ENCODE data around the gene FUT6.
"Not testable (repeated sequence)": the region's sequence is repeated elsewhere in the genome, so short reads cannot be mapped to it uniquely, and the experiment has no call there.

Gene FUT6

GRCh38 chr19:5850743-5851293 is 11.3 kb upstream of the FUT6 start:
- H3K4me3 ChIP-seq (ENCODE audit: low read depth, low read length) = no peak overlapping the region
- TF ChIP-seq, protein P1, sequence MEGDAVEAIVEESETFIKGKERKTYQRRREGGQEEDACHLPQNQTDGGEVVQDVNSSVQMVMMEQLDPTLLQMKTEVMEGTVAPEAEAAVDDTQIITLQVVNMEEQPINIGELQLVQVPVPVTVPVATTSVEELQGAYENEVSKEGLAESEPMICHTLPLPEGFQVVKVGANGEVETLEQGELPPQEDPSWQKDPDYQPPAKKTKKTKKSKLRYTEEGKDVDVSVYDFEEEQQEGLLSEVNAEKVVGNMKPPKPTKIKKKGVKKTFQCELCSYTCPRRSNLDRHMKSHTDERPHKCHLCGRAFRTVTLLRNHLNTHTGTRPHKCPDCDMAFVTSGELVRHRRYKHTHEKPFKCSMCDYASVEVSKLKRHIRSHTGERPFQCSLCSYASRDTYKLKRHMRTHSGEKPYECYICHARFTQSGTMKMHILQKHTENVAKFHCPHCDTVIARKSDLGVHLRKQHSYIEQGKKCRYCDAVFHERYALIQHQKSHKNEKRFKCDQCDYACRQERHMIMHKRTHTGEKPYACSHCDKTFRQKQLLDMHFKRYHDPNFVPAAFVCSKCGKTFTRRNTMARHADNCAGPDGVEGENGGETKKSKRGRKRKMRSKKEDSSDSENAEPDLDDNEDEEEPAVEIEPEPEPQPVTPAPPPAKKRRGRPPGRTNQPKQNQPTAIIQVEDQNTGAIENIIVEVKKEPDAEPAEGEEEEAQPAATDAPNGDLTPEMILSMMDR (IDR thresholded peaks at IDR 0.05; ENCODE audit: low read depth, low read length) = no peak

DNA sequence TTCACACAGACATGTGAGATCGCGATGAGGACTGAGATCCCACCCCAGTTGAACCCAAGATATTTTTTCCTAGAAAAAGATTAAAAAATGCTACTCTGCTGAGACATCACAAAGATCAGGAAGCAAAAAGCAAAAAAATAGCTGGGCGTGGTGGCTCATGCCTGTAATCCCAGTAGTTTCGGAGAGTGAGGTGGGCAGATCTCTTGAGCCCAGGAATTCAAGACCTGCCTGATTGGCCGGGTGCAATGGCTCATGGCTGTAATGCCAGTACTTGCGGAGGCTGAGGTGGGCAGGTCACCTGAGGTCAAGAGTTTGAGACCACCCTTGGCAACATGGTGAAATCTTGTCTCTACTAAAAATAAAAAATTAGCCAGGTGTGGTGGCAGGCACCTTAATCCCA is 10.7 kb upstream of the FUT6 start:
- H3K4me3 ChIP-seq (ENCODE audit: low read depth, low read length) = no peak overlapping the region
- TF ChIP-seq, protein P1 (IDR thresholded peaks at IDR 0.05; ENCODE audit: low read depth, low read length) = no peak

DNA sequence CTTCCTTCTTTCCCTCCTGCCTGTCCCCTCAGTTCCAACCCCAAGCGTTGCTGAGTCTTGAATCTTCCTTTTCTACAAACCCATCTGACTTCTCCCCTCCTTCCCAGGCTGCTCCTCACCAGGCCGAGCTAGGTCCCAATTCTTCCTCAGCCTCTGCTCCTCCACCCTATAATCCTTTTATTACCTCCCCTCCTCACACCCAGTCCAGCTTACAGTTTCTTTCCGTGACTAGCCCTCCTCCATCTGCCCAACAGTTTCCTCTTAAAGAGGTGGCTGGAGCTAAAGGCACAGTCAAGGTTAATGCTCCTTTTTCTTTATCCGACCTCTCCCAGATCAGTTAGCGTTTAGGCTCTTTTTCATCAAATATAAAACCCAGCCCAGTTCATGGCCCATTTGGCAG is 9.1 kb upstream of the FUT6 start:
- H3K4me3 ChIP-seq (ENCODE audit: low read depth, low read length) = not testable (repeated sequence)

- not testable (repeated sequence) for H3K4me3 ChIP-seq (ENCODE audit: low read depth, low read length)
These were observed 8.3 kb upstream of the FUT6 start for GRCh38 chr19:5847846-5848245.

DNA sequence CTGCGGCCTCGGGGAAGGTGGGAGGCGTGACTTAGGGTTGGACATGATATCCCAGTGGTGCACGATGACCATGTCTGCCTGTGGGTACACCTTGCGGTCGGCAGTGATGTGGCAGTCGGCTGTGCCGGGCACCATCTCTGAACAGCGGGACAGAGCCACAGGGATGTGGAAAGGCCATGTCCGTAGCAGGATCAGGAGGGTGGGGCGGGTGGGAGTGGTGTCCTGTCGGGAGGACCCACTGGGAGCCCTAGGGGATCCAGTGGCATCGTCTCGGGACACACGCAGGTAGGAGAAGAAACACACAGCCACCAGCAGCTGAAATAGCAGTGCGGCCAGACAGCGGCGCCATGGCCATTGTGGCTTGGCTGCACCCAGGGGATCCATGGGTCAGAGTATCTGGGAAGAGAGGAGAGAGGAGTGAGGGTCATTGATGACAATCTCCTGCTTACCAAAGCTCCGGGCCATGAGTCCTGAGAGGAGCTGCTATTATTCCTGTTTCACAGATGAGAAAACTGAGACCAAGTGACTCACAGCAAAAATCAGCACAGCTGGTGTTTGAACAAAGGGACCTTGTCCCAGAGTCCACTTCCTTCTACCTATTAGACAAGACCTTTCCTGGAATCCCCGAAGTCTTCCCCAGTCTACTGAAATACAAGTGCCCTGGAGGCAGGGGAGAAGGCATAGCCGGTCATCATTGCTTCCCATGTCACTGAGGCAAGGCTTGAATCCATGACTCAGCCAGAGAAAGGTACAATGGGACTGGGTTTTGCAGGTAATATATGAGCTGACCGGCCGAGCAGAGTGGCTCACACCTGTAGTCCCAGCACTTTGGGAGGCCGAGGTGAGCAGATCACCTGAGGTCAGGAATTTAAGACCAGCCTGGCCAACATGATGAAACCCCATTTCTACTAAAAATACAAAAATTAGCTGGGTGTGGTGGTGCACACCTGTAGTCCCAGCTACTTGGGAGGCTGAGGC is 5.2 kb upstream of the FUT6 start:
- H3K4me3 ChIP-seq (ENCODE audit: low read depth, low read length) = no peak overlapping the region
- TF ChIP-seq, protein P1 (IDR thresholded peaks at IDR 0.05; ENCODE audit: low read depth, low read length) = no peak

GRCh38 chr19:5843295-5843927 is 3.9 kb upstream of the FUT6 start:
- TF ChIP-seq, protein P1 (IDR thresholded peaks at IDR 0.05; ENCODE audit: low read depth, low read length) = no peak
- no peak overlapping the region for H3K4me3 ChIP-seq (ENCODE audit: low read depth, low read length)

- not testable (repeated sequence) for H3K4me3 ChIP-seq (ENCODE audit: low read depth, low read length)
These were observed 2.2 kb upstream of the FUT6 start for GRCh38 chr19:5841735-5842111.

- TF ChIP-seq, protein P1 (IDR thresholded peaks at IDR 0.05; ENCODE audit: low read depth, low read length) = no peak
- no peak overlapping the region for H3K4me3 ChIP-seq (ENCODE audit: low read depth, low read length)
These were observed 993 bp downstream of the FUT6 start for GRCh38 chr19:5838353-5839064.

Data from WI38 (cell line).